HL-60/S4 (cell line): ENCODE results near the gene LIMS2.

Source experiments
- in situ Hi-C: fragments of 300-500 bp; cut with MboI; formaldehyde crosslinking; loops from 2 replicates; pipeline ENCODE4 v1.14.3; 2022; ENCODE audit warnings: low sequenced_read_pairs

Gene LIMS2

GRCh38 chr2:127674241-127675209 lies 805 bp downstream of the LIMS2 start:
- in situ Hi-C loops: no loop called here

- in situ Hi-C loops: no loop called here
Observed at GRCh38 chr2:127673291-127674069, 1.9 kb downstream of the LIMS2 start.

- in situ Hi-C loops: no loop called here
Observed at GRCh38 chr2:127672341-127673224, 2.7 kb downstream of the LIMS2 start.

GRCh38 chr2:127671557-127672302 lies 3.6 kb downstream of the LIMS2 start:
- in situ Hi-C loops: no loop called here

GRCh38 chr2:127670957-127671290 lies 4.4 kb downstream of the LIMS2 start:
- in situ Hi-C loops: no loop called here

GRCh38 chr2:127670055-127670956 lies 5.0 kb downstream of the LIMS2 start:
- in situ Hi-C loops: no loop called here

- in situ Hi-C loops: no loop called here
Observed at GRCh38 chr2:127669056-127669455, 6.3 kb downstream of the LIMS2 start.

- in situ Hi-C loops: no loop called here
Observed at GRCh38 chr2:127665267-127665893, 9.9 kb downstream of the LIMS2 start.

GRCh38 chr2:127664895-127665225 lies 10.5 kb downstream of the LIMS2 start:
- in situ Hi-C loops: no loop called here

GRCh38 chr2:127664065-127664894 lies 11.1 kb downstream of the LIMS2 start:
- in situ Hi-C loops: no loop called here

- in situ Hi-C loops: no loop called here
Observed at GRCh38 chr2:127663566-127664064, 11.7 kb downstream of the LIMS2 start.

- in situ Hi-C loops: no loop called here
Observed at GRCh38 chr2:127662937-127663565, 12.3 kb downstream of the LIMS2 start.

GRCh38 chr2:127661949-127662510 lies 13.3 kb downstream of the LIMS2 start:
- in situ Hi-C loops: no loop called here

GRCh38 chr2:127661072-127661649 lies 14.2 kb downstream of the LIMS2 start:
- in situ Hi-C loops: no loop called here

GRCh38 chr2:127660291-127660578 lies 15.1 kb downstream of the LIMS2 start:
- in situ Hi-C loops: no loop called here

- in situ Hi-C loops: no loop called here
Observed at GRCh38 chr2:127659408-127660290, 15.7 kb downstream of the LIMS2 start.
